ENCODE measurements around the gene TMEM238L.

TMEM238L gene

DNA sequence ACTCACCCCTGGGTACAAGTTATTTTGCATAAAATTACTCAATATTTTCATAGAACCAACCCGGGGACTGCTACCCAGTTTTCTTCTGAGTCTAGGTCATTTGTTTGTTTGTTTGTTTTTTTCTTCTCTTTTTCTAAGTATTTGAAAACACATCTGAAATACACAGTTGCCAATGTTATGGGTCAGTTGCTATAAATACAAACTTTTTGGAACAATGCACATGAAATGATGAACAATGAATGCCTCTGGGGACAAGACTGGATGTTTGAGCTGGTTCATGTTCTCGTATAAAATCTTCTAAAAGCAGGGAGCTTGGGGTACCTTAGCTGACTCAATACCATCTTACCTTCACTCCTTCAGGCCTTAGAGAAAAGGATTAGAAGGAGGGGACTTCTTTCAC is 30.5 kb downstream of the TMEM238L start:
- DNase-seq (ENCODE audit: low read depth in 2 of 2): no peak

DNA sequence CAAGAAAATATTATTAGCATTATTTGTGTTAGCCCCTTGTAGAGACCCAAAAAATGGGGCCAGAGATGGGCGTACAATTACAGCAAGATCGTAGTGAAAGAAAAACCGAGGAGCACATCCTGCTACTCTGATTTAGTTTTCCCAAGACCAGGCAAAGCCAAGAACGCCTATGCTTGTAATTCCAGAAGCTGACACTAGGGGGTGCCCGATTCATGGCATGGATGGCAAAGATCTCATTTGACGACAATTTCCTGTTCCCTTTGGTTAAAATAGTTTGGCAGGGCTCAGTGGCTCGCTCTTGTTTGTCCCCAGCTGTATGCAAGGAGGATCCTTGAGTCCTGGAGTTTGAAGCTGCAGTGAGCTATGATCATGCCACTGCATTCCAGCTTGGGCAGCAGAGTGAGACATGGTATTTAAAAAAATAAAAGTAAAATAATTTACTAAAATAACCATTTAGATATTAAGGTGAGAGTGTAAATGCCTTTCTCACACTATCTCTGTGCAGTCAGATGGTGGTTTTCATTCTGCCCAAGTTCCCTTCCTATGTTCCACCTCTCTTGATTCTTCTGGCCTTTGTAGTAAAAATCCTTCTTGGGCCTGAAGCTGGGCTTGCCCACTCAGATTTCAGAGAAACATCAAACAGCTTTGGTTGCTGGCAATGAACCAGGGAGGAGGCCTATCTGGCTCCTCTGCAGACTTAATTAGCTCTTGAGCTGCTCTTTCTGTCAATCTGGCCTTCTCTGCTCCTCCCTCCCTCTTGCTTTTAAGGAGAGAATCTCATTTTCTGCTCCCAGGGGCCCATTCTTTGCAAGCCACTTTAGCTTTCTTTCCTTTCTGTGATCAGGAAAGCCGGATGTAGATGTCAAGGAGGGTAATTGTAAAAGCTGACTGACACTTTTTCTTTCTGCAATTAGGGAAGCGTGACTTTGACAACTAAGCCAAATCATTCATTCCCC is 31.2 kb downstream of the TMEM238L start:
- DNase-seq (ENCODE audit: low read depth in 2 of 2): no peak

DNA sequence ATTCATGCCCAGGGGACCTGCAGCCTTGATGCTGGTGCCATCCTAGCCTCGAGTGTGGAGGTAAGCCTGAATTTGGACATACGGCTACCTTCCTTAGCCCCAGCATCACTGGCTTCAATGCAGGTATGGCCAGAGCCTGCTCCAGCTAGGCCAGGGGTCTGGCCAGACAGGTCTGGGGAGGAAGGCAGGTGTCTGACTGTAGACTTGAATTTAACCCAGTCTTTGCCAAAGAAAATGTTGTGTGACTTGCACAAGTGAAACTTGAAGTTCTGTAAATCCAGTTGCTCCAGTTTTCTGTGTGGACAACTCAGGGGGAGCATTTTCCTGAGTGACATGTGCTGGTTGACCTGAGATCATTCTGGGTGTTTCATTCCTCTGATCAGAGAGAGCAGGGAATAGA is 32.8 kb downstream of the TMEM238L start:
- no peak for DNase-seq (ENCODE audit: low read depth in 2 of 2)

DNA sequence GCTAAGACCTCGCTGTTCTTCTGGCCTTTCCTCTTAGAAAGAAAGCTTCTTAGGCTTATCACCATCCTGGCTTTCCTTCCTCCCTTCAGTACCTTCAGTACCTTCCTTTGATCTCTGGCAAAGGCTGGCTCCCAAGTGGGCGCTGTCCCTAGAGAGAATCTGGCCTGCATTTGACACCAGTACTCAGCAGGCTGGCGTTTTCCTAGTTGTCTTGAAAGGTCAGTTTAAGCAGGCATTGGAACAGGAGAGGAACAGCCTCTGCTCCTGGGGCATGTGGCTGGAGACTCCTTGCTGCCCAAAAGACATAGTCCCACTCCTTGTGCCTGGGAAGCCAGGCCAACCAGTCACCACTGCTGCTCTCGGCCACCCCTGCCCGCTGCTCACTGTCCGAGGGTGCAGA is 34.1 kb downstream of the TMEM238L start:
- DNase-seq (ENCODE audit: low read depth in 2 of 2): no peak

DNA sequence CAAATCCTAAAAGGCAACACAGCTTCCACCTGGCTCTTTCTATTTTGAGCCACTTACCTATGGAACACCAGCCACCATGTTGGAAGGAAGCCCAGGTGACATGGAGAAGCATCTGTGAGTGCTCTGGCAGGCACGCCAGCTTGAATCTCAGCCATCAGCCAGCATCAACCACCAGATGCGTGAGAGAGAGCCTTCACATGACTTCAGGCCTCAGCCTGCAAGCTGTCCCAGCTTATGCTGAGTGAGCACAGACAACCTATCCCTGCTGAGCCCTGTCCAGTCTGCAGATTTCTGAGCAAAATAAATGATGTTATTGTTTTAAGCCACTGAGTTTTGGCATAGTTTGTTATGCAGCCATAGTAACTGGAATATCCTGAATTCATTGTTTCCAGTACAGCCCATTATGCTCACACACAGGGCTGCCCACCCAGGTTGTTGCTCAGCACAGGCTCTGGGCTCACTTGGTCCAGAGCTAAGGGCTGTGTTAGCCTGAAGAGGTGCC is 35.1 kb downstream of the TMEM238L start:
- no peak for DNase-seq (ENCODE audit: low read depth in 2 of 2)

DNA sequence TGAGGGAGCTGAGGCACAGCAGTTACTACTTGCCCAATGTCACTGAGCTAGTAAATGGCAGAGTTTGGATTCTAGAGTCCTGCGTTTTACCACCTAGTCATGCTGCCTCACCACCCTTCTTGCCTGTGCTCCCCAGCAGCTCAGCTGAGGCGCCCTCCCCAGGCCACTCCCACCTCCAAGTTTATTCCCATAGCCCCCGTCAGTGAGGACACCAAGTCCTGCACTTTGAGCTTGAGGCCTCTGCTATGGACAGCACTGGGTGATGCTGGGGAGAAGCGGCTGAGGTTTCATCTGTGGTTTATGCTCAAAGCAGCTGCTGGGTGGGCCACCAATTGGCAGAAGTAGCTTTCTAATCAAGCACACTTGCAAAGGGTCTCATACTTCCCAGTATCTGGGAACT is 36.7 kb downstream of the TMEM238L start:
- no peak for DNase-seq (ENCODE audit: low read depth in 2 of 2)

DNA sequence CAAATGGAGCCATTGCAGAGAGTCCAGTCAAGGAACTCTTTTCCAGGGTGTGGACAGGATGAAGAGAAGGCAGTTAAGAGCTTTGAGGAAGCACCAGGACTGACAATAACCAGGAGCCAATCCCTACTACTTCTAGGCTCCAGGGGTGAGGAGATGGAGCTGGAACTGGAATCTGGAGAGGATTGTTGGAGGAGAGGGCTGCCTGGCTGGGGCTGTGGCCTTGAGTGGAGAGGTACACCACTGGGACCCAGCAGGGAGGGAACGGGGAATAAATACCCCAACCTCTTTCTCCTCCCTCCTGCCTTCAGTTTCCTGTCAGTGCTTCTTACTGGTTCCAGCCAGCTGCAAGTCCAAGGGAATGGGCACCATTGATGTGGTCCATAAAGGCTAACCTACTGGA is 41.9 kb downstream of the TMEM238L start:
- no peak for DNase-seq (ENCODE audit: low read depth in 2 of 2)

DNA sequence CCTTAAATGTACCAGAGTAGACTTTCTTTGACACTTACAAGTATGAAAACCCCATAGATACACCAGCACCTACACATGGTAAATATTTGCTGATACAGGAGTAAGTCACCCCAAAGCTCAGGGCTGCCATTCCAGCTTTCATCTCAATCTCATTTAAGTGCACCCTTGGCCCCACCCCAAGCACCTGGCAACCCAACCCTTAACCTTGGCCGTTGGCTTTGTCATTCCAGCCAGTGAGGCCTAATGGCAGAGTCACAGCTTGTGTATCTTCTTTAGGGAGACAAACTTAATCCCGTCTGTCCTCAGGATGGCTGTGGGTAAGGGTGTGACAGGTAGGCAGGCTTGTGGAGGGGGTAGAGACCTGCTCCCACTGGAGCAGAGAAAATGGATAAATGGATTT is 42.6 kb downstream of the TMEM238L start:
- DNase-seq (ENCODE audit: low read depth in 2 of 2): no peak

DNA sequence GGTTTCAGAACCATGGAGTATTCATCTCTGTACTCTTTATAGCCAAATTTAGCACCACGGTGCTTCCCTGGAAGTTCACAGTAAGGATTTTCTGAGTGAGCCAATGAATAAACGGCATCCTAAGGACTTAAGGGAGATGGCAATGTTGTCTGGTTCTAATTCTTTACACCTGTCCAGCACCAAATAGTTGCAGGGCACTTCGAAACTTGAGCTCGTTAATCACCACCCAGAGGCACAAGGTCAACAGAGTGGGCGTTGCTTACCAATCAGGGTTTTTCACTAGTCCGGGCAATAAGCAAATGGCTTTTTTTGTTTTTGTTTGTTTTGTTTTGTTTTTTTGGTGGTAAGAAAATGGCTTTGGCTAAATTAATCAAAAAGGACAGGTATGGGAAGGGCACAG is 45.8 kb downstream of the TMEM238L start:
- DNase-seq (ENCODE audit: low read depth in 2 of 2): no peak

DNA sequence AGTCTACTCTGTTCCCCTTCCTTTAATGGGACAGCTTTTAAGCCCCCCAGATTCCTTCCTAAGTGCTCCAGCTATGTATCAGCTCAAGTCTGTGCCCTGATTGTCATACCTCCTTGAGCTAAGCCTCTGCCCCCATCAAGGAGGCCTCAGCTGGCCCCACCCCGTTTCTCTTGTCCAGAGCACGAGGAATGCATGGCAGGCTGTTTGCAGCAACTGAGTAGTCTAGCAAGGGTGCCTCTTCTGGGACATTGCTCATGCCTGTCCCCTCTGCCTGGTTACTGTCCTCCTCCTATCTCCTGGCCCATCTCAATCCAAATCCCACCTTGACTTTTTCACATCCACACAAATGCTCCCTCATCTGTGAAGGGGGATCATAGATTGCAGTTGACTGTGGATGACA is 46.3 kb downstream of the TMEM238L start:
- no peak for DNase-seq (ENCODE audit: low read depth in 2 of 2)

DNA sequence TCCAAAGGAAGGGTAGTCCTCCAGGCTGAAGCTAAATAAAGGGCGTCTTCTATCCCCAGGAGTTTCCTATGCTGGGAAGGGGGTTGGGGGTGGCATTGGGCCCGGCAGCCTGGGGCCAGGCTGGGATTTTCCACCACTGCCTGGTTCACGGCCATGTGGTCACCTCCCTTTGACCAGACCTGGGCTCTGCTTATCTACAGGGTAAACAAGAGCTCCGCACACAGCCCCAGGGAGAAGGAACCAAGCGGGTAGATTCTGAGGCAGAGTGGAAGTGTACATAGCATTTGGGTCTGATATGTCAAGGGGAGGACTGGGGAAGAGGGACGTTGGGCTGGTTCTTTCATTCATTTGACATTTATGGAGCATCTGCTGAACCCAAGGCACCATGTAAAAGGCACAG is 46.8 kb downstream of the TMEM238L start:
- DNase-seq (ENCODE audit: low read depth in 2 of 2): no peak

DNA sequence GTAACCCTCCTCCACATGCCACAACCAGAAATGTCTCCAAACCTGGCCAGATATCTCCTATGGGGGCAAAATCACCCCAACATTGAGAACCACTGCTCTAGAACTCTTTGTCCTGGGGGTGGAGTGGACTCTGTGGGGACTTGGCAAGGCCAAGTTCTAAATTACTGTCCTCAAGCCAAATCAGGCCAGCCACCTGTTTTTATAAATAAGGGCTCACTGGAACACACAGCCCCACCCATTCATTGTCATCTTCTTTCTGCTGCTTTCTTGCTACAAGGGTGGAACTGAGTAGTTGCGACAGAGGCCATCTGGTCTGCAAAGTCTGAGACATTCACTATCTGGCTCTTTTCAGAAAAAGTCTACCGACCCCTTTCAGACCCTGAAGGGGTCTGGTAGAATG is 47.3 kb downstream of the TMEM238L start:
- DNase-seq (ENCODE audit: low read depth in 2 of 2): no peak

DNA sequence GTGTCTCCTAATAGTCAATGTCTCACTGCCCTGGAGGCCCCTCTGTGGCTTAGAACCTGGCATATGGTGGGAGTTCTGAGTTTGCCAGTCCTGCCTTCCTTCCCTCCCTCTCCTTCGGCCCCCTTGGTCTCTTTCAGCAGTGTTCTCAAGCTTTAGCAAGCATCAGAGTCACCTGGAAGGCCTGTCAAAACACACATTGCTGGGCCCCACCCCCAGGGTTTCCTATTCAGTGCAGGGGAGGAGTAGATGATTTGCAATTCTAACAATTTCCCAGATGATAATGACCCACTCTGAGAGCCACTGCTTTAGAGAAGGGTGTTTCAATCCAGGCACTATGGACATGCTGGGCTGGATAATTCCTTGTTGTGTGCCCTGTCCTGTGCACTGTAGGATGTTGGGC is 47.7 kb downstream of the TMEM238L start:
- no peak for DNase-seq (ENCODE audit: low read depth in 2 of 2)

DNA sequence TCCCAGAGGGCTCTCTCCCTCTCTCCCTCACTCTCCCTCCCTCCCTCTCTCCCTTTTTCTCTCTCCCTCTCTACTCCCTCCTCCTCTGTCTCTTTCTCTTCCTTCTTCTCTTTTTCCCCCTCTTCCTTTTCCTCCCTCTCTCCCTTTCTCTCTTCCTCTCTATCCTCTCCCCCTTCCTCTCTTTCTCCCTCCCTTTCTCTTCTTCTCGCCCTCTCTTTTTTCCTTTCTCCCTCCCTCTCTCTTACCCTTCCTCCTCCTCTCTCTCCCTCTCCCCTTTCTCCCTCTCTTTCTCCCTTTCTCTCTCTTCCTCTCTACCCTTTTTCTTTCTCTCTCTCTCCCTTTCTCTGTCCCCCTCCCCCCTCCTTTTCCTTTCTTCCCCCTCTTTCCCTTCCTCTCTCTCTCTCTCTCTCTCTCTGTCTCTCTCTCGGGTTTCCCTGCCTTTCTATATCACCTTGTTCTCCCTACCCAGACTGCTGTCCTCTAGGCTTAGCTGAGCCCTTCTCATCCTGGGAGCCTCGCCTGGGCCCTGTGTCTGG is 48.2 kb downstream of the TMEM238L start:
- DNase-seq (ENCODE audit: low read depth in 2 of 2): no peak

DNA sequence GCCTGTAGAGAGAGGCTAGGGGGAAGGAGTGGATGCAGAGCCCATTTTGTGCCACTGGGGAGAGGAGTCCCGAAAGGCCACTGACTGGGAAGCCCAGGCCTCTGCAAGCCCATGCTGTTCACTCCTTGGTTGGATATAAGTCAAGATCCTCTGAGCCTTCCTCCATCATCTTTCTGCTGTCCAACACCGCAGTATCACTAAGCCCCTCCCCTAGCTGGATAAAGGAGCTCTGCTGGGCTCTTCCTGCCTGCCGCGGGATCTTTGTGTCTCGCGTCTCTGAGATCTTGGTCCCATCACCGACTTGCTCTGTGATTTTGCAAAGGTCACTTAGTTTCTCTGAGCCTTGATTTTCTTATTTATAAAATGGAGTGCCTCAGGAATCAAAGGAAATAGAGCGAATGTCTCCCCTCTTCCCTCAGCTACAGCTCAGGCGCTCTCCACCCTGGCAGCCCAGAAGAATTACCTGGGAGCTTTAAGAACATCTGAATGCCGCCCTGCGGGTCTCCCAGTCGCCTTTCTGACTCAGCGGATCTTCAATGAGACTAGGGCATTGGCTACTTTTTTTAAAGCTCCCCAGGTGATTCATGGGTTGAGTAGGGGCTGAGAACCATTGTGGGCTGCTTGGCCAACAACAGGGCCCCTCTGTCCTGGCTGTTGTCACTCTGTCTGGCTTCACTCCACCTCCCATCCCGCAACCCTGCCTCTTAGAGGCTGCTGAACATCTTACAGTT is 48.9 kb downstream of the TMEM238L start:
- no peak for DNase-seq (ENCODE audit: low read depth in 2 of 2)

DNA sequence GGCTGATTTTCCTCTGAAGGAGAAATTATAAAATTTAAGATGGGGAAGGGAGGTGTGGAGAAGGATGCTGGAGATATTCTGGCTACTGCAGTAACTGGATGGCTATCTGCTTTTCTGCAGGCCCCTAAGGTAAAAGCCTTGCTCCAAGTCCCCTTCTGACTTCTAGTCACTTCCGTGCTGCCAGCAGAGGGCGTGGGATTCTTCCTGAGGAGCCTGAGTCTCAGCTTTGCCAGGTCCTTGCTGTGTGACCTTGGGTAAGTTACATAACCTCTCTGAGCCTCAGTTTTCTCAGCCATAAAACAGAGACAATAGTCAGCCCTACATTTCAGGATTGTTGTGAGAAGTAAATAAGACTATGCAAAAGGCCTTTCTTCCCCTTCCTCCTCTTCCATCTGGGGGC is 49.8 kb downstream of the TMEM238L start:
- no peak for DNase-seq (ENCODE audit: low read depth in 2 of 2)

DNA sequence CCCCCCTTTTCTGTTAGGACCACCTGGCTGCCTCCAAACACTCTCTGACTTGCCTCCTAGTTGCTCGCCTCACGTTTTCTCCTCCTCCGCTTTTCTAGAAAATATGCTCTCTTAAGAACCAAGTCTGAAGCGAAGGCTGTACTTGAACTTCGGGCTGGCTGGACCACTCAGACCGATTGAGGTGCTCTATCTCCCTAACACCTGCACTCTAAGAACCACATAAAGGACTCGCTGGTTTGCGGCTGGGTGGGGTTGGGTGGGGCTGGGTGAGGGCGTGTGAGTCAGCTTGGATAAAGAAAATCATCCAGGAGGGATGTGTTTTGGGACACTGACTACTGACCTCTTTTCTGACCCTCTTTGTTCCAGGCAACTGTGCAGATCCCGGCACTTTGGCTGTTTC is 51.2 kb downstream of the TMEM238L start:
- no peak for DNase-seq (ENCODE audit: low read depth in 2 of 2)

DNA sequence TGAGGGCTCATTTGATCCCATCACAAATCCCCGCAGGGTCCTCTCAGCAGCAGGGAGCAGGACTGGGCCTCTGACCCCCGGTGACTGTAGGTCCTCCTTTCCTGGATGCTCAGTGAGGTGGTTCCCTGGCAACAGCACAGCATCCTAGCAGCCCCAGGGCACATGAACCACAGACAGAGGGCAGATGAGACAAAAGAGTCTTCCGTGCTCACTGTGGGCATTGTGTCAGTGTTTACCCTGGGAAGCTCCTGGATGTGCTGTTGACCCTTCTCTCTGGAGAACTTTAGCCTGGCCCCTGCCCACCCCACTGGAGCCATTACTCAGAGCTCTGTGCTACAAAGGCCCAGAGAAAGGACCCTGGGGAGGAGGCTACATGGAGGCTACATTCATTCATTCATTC is 52.3 kb downstream of the TMEM238L start:
- no peak for DNase-seq (ENCODE audit: low read depth in 2 of 2)

DNA sequence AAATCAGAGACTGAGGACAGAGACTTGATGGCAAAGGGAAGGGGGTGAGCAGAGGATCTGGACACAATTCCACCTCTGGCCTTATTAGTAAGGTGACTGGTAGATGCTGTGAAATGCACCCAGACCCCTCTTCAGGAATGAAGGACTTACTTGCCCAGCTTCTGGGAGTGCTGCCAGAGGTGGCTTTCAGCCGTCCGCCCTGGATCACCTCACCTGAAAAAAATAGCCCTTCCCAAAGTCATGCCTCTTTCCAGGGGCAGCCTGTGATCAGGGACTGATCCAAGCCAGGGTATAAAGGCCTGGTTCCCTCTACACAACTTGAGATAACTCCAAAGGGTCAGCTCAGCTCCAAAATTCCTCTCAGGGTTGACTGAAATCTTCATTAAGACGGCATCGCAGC is 53.7 kb downstream of the TMEM238L start:
- no peak for DNase-seq (ENCODE audit: low read depth in 2 of 2)

DNA sequence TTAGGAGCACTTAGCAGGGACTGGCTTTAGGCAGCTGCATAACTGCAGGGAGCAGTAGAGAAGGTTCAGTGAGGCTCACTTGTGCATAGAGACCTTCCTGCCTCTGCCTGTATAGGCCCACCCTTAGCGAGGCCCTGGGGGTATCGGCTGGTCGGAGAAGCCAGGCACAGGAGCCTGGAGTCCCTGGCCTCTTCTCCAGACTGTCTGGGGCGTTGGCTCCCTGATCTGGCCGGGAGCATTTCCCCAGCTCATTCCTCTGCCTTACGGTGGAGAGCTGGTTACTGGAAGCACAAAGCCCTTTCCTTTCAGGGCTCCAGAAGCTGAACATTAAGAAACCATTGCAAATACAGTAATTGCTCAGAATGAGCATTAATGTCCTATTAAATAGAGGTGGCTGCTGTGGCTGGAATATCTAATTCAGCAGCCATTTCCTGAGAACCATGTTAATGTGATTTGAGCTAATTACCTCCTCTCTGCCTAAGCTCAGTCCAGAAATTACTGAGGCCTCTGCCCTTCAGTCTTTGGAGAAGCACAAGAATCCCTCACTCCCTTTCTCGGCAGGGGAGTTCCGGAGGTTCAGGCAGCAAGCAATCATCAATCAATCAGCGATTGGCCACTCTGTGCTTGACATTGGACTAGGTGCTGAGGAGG is 55.2 kb downstream of the TMEM238L start:
- DNase-seq (ENCODE audit: low read depth in 2 of 2): no peak

DNA sequence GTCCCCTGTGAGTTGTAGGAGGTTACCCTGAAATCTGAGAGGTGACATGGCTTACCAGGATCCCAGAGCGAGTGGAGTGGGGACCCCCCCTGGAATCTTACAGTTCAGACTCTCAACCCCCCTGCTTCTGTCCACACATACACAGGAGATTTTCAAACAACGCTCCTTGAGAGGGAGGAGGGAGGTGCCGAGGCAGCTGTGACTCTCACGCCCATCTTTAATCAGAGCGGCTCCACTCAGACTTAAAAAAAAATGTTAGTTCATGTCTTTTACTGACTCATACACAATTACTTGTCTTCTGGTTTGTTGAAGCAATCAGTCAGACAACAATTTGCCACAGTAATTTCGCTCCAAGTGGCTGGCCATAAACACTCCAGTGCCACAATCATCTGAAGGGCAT is 58.7 kb downstream of the TMEM238L start:
- no peak for DNase-seq (ENCODE audit: low read depth in 2 of 2)
